SH-SY5Y (cell line): Measurements from ENCODE around the gene PDGFB.

Experiments used
- GATA2 ChIP-seq: IDR thresholded peaks from 2 replicates; pipeline ENCODE4 v1.6.1; 2011; ENCODE audit warnings: mild to moderate bottlenecking, low read depth, low read length
- GATA3 ChIP-seq: IDR thresholded peaks from 2 replicates; pipeline ENCODE4 v1.6.1; 2011; ENCODE audit warnings: low read depth, mild to moderate bottlenecking, low read length, moderate library complexity

- TF ChIP-seq GATA2 (no peak), GATA3 (no peak)
These were observed 62.2 kb downstream of the PDGFB start for GRCh38 chr22:39182478-39183030.
